ENCODE measurements around the gene RIMBP2.

GRCh38 chr12:130687796-130688778 lies 28.0 kb downstream of the RIMBP2 start:
- TF ChIP-seq CTCF (optimal IDR thresholded peaks at IDR 0.05 in 1 of 3, IDR thresholded peaks at IDR 0.05 in 1 of 3, conservative IDR thresholded peaks at IDR 0.05 in 1 of 3; ENCODE audit: extremely low read depth in 1 of 3, insufficient read depth in 2 of 3, low read length in 3 of 3) (no peak), EZH2 (IDR thresholded peaks at IDR 0.05; ENCODE audit: low read length) (no peak)
